HepG2 (cell line): ENCODE results near the gene BANP. TPM values are rescaled to one million over a fixed set of nuclear protein-coding genes. Genes with fewer than 3 reads are reported as not detected.

Experiments
- ARNT ChIP-seq: fragments of 450-650 bp; IDR thresholded peaks from 2 replicates; pipeline ENCODE4 v1.6.1; 2017
- CENPT ChIP-seq: sonication (generic); formaldehyde crosslinking; IDR thresholded peaks from 2 replicates; pipeline ENCODE4 v1.8.0; 2022; ENCODE audit warnings: low read depth, mild to moderate bottlenecking, moderate library complexity, missing genetic modification reagents
- EP300 ChIP-seq, 3 experiments: sonication (generic) in 1 of 3; formaldehyde crosslinking in 1 of 3; IDR thresholded peaks; 2 replicates each; pipeline versions ENCODE4 v1.5.1 to v1.6.1; 2011 to 2020; ENCODE audit warnings: low read depth in 2 of 3, low read length in 2 of 3, borderline replicate concordance in 1 of 3, improper control_type of control experiment in 1 of 3, mild to moderate bottlenecking in 1 of 3, missing genetic modification reagents in 1 of 3, moderate library complexity in 1 of 3
- GTF3A ChIP-seq: sonication (generic); formaldehyde crosslinking; conservative IDR thresholded peaks from 2 replicates; pipeline ENCODE4 v1.4.0; 2020; ENCODE audit warnings: mild to moderate bottlenecking, missing genetic modification reagents
- HCFC1 ChIP-seq: fragments of 150-350 bp; IDR thresholded peaks from 2 replicates; pipeline ENCODE4 v1.6.1; 2014; ENCODE audit warnings: low read depth, low read length
- IKZF4 ChIP-seq: sonication (generic); formaldehyde crosslinking; IDR thresholded peaks from 2 replicates; pipeline ENCODE4 v1.5.1; 2020; ENCODE audit warnings: borderline replicate concordance, mild to moderate bottlenecking, low read depth, missing genetic modification reagents; ENCODE audit errors: not compliant biosample characterization
- NBN ChIP-seq: fragments of 450-650 bp; conservative IDR thresholded peaks from 2 replicates; pipeline ENCODE4 v1.6.1; 2017
- PAF1 ChIP-seq: IDR thresholded peaks from 2 replicates; pipeline ENCODE4 v1.6.1; 2016; ENCODE audit warnings: missing genetic modification reagents, missing compliant biosample characterization
- PHB2 ChIP-seq: fragments of 450-650 bp; IDR thresholded peaks from 2 replicates; pipeline ENCODE4 v1.6.1; 2018; ENCODE audit not compliant: partially characterized antibody
- SIN3A ChIP-seq: IDR thresholded peaks from 2 replicates; pipeline ENCODE4 v1.6.1; 2011; ENCODE audit warnings: low read depth, mild to moderate bottlenecking, control low read depth, low read length, borderline replicate concordance
- SOX13 ChIP-seq, 3 experiments: fragments of 450-650 bp in 1 of 3; sonication (generic) in 1 of 3; formaldehyde crosslinking in 1 of 3; IDR thresholded peaks in 2 of 3; conservative IDR thresholded peaks in 1 of 3; 2 replicates each; pipeline versions ENCODE4 v1.5.0 to v1.6.1; 2016 to 2020; ENCODE audit warnings: antibody characterized with exemption in 1 of 3, mild to moderate bottlenecking in 1 of 3, missing compliant biosample characterization in 1 of 3, missing genetic modification reagents in 1 of 3, moderate library complexity in 1 of 3
- ZFAT ChIP-seq: sonication (generic); formaldehyde crosslinking; conservative IDR thresholded peaks from 2 replicates; pipeline ENCODE4 v1.8.1; 2023; ENCODE audit warnings: missing genetic modification reagents, inconsistent platforms
- ZNF143 ChIP-seq: sonication (generic); formaldehyde crosslinking; IDR thresholded peaks from 2 replicates; pipeline ENCODE4 v1.4.0; 2020; ENCODE audit warnings: missing genetic modification reagents
- ZNF251 ChIP-seq: sonication (generic); formaldehyde crosslinking; IDR thresholded peaks from 2 replicates; pipeline ENCODE4 v1.9.0; 2021; ENCODE audit warnings: mild to moderate bottlenecking, missing genetic modification reagents
- ZNF570 ChIP-seq: sonication (generic); formaldehyde crosslinking; IDR thresholded peaks from 2 replicates; pipeline ENCODE4 v1.4.0; 2020; ENCODE audit warnings: mild to moderate bottlenecking, missing genetic modification reagents, borderline replicate concordance
- polyA plus RNA-seq, 8 experiments: library from polyadenylated mRNA; depleted of rRNA in 3 of 8; stranded (reverse) in 7 of 8; unstranded in 1 of 8; fragments of >200 nt; fragmentation: Illumina TruSeq in 4 of 8; extraction: Trizol in 4 of 8; gene quantifications; 2 replicates each; pipeline versions ENCODE4 v1.2.1 to v1.2.3, GENCODE V29; 2011 to 2016; ENCODE audit warnings: low read depth in 4 of 8, missing spikeins in 1 of 8, mixed read lengths in 1 of 8; ENCODE audit not compliant: insufficient read depth in 1 of 8
- total RNA-seq, 5 experiments: library from RNA; depleted of rRNA; stranded (reverse); fragments of >200 nt; fragmentation: Illumina TruSeq; extraction: Trizol; gene quantifications; 2 replicates each; pipeline ENCODE4 v1.2.3, GENCODE V29; 2016; ENCODE audit warnings: low read depth in 1 of 5
- TF ChIP-seq, protein P1 (sequence below): sonication (generic); formaldehyde crosslinking; IDR thresholded peaks from 2 replicates; pipeline ENCODE4 v1.5.0; 2020; ENCODE audit warnings: mild to moderate bottlenecking, missing genetic modification reagents, borderline replicate concordance
- TF ChIP-seq, protein P2 (sequence below): sonication (generic); formaldehyde crosslinking; IDR thresholded peaks from 2 replicates; pipeline ENCODE4 v1.8.0; 2022; ENCODE audit warnings: missing genetic modification reagents, mild to moderate bottlenecking, borderline replicate concordance

BANP gene
- total and polyA plus RNA-seq, 2 of the 13 experiments (the other 11 are each of a cell fraction or from before 2014, with no cell fraction given) = 20.2 to 23.8 TPM

GRCh38 chr16:87936375-87937230 is 14.6 kb upstream of the BANP start, which contains the start of gene CA5A (continued):
- TF ChIP-seq, protein P1, sequence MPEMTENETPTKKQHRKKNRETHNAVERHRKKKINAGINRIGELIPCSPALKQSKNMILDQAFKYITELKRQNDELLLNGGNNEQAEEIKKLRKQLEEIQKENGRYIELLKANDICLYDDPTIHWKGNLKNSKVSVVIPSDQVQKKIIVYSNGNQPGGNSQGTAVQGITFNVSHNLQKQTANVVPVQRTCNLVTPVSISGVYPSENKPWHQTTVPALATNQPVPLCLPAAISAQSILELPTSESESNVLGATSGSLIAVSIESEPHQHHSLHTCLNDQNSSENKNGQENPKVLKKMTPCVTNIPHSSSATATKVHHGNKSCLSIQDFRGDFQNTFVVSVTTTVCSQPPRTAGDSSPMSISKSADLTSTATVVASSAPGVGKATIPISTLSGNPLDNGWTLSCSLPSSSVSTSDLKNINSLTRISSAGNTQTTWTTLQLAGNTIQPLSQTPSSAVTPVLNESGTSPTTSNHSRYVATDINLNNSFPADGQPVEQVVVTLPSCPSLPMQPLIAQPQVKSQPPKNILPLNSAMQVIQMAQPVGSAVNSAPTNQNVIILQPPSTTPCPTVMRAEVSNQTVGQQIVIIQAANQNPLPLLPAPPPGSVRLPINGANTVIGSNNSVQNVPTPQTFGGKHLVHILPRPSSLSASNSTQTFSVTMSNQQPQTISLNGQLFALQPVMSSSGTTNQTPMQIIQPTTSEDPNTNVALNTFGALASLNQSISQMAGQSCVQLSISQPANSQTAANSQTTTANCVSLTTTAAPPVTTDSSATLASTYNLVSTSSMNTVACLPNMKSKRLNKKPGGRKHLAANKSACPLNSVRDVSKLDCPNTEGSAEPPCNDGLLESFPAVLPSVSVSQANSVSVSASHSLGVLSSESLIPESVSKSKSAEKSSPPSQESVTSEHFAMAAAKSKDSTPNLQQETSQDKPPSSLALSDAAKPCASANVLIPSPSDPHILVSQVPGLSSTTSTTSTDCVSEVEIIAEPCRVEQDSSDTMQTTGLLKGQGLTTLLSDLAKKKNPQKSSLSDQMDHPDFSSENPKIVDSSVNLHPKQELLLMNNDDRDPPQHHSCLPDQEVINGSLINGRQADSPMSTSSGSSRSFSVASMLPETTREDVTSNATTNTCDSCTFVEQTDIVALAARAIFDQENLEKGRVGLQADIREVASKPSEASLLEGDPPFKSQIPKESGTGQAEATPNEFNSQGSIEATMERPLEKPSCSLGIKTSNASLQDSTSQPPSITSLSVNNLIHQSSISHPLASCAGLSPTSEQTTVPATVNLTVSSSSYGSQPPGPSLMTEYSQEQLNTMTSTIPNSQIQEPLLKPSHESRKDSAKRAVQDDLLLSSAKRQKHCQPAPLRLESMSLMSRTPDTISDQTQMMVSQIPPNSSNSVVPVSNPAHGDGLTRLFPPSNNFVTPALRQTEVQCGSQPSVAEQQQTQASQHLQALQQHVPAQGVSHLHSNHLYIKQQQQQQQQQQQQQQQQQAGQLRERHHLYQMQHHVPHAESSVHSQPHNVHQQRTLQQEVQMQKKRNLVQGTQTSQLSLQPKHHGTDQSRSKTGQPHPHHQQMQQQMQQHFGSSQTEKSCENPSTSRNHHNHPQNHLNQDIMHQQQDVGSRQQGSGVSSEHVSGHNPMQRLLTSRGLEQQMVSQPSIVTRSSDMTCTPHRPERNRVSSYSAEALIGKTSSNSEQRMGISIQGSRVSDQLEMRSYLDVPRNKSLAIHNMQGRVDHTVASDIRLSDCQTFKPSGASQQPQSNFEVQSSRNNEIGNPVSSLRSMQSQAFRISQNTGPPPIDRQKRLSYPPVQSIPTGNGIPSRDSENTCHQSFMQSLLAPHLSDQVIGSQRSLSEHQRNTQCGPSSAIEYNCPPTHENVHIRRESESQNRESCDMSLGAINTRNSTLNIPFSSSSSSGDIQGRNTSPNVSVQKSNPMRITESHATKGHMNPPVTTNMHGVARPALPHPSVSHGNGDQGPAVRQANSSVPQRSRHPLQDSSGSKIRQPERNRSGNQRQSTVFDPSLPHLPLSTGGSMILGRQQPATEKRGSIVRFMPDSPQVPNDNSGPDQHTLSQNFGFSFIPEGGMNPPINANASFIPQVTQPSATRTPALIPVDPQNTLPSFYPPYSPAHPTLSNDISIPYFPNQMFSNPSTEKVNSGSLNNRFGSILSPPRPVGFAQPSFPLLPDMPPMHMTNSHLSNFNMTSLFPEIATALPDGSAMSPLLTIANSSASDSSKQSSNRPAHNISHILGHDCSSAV (CRISPR knock-in tag) = peak; percentile 62; the same call in 1 of the 2 replicates
- no peak for TF ChIP-seq NBN
- TF ChIP-seq SOX13 (IDR thresholded peaks at IDR 0.05) = peak; percentile 58; the same call in 1 of the 2 replicates
- peak in 1 of 2 experiments; percentile 87; a peak in 2 of 4 replicates for TF ChIP-seq SOX13 (CRISPR knock-in tag; conservative IDR thresholded peaks at IDR 0.05 in 1 of 2, IDR thresholded peaks at IDR 0.05 in 1 of 2)
- TF ChIP-seq HCFC1 = no peak
- TF ChIP-seq CENPT (CRISPR knock-in tag) = no peak
- TF ChIP-seq EP300 (IDR thresholded peaks at IDR 0.05; ENCODE audit: low read depth in 2 of 2, low read length in 2 of 2) = peak in 1 of 2 experiments; percentile 87; a peak in 3 of 4 replicates
- TF ChIP-seq EP300 (CRISPR knock-in tag; IDR thresholded peaks at IDR 0.05; ENCODE audit: borderline replicate concordance) = peak; percentile 76
- TF ChIP-seq IKZF4 (CRISPR knock-in tag) = no peak
- no peak for TF ChIP-seq ZNF570 (CRISPR knock-in tag)
- peak; percentile 53; the same call in 1 of the 2 replicates for TF ChIP-seq SIN3A
- peak; percentile 66; the same call in 1 of the 2 replicates for TF ChIP-seq ZNF143 (CRISPR knock-in tag)
- no peak for TF ChIP-seq PHB2
- TF ChIP-seq, protein P2, sequence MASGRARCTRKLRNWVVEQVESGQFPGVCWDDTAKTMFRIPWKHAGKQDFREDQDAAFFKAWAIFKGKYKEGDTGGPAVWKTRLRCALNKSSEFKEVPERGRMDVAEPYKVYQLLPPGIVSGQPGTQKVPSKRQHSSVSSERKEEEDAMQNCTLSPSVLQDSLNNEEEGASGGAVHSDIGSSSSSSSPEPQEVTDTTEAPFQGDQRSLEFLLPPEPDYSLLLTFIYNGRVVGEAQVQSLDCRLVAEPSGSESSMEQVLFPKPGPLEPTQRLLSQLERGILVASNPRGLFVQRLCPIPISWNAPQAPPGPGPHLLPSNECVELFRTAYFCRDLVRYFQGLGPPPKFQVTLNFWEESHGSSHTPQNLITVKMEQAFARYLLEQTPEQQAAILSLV (CRISPR knock-in tag) = peak; percentile 56
- no peak for TF ChIP-seq GTF3A (CRISPR knock-in tag)
- TF ChIP-seq PAF1 = no peak; the same call in 1 of the 2 replicates
- TF ChIP-seq ZNF251 (CRISPR knock-in tag) = no peak
- TF ChIP-seq ARNT = no peak
- no peak for TF ChIP-seq ZFAT (CRISPR knock-in tag)
